Measurements from ENCODE around the gene SNX15.

The SNX15 gene

GRCh38 chr11:65086809-65087208 is 59.6 kb downstream of the SNX15 start:
- no peak for DNase-seq

GRCh38 chr11:65087216-65087615 is 60.0 kb downstream of the SNX15 start:
- DNase-seq: no peak

GRCh38 chr11:65087827-65088226 is 60.6 kb downstream of the SNX15 start:
- no peak for DNase-seq

- DNase-seq: no peak
These were observed 62.4 kb downstream of the SNX15 start for GRCh38 chr11:65089621-65090020.
